Astrocyte of the hippocampus (primary cell): ENCODE results near the gene NDUFAF2.
"Not testable (repeated sequence)": the region's sequence is repeated elsewhere in the genome, so short reads cannot be mapped to it uniquely, and the experiment has no call there.

Source experiments
- DNase-seq: peaks from one replicate; pipeline ENCODE4 v3.0.0; 2011; ENCODE audit warnings: low read depth, low spot score

Gene NDUFAF2

DNA sequence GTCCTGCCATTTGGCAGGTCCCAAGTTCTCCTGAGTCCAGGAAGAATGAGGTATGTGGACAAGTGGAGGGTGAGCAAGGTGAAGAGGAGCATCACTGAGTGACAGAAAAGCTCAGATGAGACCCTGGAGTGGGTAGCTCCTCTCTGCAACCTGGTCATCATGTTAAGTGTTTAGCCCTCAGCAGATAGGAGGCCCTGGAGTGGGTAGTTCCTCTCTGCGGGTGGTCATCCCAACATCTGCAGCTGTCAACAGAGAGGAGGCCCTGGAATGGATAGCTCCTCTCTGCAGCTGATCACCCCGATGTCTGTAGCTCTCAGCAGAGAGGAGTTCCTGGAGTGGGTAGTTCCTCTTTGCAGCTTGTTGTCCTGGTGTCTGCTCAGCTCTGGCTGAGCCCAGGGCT, 48.4 kb downstream of the NDUFAF2 start:
- DNase-seq, result no peak

DNA sequence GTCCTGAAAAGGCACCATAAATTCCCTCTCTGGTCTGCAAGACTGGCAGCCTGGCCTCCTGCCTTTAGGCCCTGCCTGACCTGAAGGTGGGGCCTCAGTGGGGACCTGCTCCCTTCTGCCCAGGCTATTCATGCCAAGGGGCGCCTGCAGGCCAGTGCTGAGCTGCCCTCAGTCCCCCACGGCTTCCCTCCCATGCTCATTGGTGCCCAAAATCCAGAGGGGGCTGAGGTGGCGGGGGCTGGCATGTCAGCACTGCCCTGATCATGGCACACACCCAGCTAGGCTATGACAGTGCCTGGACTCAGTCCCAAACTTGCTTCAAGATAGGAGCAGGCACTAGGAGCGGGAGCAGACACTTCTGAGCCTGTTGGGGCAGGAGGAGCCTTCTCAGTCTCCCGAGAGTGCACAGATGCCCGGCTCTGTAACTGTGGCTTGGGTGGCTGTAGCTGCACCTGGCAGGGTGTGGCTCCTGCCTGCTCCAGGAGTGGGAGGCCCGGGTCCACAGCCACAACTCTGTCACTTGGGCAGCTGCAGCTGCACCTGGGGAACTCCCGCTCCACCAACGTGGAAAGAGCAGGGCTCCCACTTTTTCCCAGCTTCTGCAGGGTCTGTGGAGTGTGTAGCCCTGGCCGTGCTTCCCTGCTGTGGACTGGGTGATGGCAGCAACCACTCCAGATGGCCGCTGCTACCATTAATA, 49.0 kb downstream of the NDUFAF2 start:
- DNase-seq, result no peak

- no peak for DNase-seq
Measured at GRCh38 chr5:60996368-60996767, 51.4 kb downstream of the NDUFAF2 start.

DNA sequence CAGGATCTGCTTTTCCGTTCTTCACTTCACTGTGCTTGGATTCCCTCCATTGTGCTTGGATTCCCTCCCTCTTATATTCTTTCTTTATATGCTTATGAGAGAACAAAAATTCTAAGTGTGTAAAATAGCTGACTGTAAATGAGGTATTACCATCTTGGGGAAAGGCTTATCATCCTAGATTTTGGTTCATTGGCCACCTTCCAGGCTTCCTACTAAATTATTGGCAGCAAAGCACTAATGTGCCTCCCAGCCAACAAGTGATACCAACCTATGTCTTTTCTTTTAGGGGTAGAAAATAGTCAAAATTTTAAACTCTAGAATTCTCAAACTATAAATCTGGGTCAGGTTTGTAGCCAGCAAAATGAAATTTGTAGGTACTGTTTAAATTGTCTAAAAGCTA, 52.7 kb downstream of the NDUFAF2 start:
- no peak for DNase-seq

DNA sequence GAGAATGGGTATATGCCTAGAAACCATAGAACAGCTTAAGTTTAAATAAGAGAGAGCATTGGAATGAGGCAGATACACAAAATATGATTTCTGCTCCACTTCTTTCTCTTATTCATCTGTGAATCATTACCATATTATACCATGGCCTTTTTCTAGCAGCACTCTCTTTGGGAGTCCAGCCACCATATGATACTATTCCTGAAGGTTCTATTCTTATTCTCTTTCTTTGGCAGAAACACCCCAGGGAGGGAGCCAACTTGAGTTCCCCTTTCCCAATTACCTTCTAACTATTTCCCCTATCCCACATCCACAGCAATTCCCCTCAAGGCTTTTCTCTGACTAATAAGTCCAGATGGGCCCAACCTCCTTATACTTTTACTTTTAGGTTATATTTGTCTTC, 55.9 kb downstream of the NDUFAF2 start:
- DNase-seq, result no peak

- no peak for DNase-seq
Measured at GRCh38 chr5:61001647-61002046, 56.6 kb downstream of the NDUFAF2 start.

DNA sequence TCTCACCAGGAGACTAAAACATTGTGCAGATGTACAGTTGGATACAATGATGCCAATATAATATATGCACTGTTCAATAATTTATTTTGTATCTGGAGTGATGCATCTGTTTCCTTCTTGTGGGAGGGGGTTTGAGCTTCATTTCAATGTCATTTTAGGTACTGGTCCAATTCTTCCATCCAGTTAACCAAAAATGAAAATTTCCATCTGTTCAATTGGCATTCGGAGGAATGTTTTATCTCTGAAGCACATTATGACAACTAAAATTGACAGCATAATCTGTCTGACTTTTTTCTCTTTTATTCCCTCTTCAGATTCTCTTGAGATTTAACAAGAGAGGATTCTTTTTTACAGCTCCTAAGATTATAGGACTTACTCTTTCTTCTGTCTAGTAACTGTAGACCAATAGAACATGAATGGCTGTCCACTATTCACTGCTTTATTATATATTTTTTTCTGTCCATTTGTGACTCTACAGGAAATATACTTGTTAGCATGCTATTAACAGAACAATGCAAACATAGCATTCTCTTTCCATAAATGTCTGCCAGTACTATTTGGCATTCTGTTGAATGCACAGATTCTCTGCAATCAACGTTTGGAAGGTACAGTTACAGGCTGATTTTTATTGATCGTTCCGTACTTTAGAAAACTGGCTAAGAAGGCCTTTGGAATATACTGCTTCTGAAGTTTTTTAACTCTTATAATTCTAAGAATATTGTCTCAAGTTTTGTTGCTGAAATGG, 57.8 kb downstream of the NDUFAF2 start:
- DNase-seq, result no peak

DNA sequence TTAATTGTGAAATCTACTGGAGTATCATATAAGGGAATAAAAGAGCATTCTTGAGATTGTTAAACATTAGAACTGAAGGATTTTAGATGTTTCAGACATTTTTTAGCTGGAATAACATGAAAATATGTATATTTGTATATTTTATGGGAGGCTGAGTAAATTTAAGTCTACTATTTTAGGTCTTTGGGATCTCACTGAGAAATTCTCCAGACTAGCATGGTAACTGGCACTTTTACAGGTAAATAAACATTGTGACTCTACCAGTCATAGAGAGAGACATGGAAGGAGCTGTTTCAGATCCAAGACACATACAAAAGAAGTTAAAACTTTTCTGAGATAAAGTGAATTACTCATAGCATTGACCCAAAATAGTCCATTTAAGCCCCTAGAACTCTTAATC, 59.4 kb downstream of the NDUFAF2 start:
- DNase-seq, result peak; percentile 36

DNA sequence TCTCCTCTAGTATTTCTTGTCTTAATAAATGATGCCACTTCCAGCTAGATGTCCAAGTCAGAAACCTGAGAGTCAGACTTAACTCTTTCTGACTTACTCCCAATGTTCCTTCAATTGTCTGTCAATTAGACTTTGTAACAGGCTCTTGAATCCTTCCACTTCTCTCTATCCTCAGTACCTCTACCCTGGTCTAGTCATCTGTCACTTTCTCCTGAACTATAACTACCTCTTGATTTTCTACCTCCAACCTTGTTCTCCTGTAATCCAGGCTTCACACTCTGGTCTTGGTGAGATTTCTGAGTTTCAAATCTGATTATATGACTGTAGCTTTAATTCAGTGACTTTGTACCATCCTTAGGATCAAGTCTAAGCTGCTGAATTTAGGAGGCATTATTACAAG, 64.9 kb downstream of the NDUFAF2 start:
- DNase-seq, result no peak

- no peak for DNase-seq
Measured at GRCh38 chr5:61010467-61011454, 65.8 kb downstream of the NDUFAF2 start.

DNA sequence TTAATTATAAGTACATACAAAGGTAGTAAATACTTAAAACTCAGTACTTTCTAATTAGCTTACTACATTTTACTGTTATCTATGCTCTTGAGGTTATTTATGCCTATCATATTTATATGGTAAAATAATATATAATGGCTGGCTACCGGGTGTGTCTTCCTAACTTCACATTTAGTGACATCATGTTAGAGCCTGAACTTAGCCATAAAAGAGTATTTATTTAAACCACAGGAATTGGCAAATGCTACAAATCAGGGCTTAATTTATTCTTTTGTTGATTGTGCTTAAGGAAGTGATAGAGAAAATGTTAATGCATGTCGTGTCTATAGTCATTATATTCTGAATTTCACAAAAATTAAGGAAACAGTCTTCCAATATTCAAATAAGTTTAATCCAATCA, 73.1 kb downstream of the NDUFAF2 start:
- DNase-seq, result peak; percentile 12

DNA sequence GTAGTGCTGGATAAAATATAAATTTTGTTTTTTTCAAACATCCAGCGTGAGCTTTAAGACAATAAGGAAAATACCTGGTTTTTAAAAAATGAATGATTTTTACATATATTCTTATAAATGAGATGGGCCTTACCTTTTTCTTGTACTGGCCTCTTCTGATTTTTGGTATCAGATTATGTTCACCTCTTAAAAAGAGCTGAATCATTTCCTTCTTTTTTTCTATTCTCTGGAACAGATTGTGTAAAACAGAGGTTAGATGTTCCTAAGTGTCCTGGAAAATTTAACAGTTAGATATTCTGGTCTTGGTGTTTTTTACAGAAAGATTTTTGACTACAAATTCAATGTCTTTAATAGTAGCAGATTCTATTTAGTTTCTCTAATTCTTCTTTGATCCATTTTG, 74.6 kb downstream of the NDUFAF2 start:
- no peak for DNase-seq

GRCh38 chr5:61020415-61020814, 75.4 kb downstream of the NDUFAF2 start:
- DNase-seq, result no peak

- DNase-seq, result peak; percentile 13
Measured at GRCh38 chr5:61023131-61023530, 78.1 kb downstream of the NDUFAF2 start.

DNA sequence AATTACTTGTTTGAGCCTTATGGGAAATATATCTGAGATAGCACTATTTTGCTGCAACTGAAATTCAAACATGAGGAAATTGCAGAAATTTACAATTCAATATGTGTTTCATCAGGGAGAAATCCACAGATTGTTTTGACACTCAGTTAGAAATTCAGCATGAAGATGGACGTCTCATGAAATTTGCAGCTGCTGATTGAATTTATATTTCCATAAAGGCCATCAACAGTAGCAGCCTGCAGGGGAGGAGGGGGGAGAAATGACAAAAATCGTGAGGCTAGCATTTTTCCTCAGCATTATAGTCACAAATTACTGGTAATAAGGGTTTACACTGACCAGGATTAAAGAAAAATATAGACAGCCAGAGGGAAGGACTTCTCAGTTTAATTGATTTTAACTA, 81.0 kb downstream of the NDUFAF2 start:
- no peak for DNase-seq

- no peak for DNase-seq
Measured at GRCh38 chr5:61028382-61028781, 83.4 kb downstream of the NDUFAF2 start.

DNA sequence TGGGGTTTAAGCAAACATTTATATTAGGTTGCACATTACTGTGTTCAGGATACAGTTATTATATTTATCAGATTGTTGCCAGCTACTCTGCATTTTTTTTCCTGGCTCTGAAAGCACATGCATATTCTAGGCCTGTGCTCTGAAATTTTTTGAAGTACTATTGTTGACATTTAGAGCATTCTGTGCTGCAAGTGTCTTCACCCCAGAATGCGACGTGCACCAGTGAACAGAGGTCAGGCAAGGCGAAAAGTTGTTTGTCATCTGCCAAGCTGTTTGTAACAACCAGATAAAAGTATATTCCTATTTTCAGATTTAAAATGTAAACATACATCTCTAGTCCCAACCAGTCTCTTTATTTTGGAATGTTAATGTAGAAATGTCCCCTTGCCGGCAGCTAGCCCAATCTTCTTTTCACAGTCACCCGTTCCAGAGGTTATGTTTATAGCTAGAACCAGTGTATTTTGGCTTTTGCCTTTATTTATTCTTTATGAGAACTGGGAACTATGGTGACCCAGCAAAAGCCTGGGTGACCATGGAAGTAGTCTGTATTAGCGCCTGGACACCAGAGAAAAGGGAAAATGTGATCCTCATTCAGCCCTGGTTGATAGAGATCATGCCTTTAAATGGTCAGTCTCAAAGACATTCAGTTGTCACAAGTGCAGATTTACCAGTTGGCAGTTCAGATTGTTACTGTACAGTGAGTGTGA, 84.6 kb downstream of the NDUFAF2 start:
- no peak for DNase-seq

GRCh38 chr5:61030163-61030482, 85.1 kb downstream of the NDUFAF2 start:
- DNase-seq, result no peak

GRCh38 chr5:61031301-61031700, 86.3 kb downstream of the NDUFAF2 start:
- not testable (repeated sequence) for DNase-seq

DNA sequence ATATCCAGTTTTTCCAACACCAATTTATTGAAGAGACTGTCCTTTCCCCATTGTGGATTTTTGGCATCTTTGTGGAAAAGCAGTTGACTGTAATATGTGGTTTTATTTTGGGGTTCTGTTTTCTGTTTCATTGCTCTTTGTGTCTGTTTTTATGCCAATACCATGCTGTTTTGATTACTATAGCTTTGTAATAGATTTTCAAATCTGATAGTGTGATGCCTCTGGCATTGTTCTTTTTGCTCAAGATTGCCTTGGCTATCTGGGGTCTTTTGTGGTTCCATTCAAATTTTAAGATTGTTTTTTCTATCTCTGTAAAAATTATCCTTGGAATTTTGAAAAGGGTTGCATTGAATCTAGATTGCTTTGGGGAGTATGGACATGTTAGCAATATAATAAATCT, 99.5 kb downstream of the NDUFAF2 start:
- no peak for DNase-seq

GRCh38 chr5:61047346-61047745, 102.3 kb downstream of the NDUFAF2 start:
- DNase-seq, result no peak

DNA sequence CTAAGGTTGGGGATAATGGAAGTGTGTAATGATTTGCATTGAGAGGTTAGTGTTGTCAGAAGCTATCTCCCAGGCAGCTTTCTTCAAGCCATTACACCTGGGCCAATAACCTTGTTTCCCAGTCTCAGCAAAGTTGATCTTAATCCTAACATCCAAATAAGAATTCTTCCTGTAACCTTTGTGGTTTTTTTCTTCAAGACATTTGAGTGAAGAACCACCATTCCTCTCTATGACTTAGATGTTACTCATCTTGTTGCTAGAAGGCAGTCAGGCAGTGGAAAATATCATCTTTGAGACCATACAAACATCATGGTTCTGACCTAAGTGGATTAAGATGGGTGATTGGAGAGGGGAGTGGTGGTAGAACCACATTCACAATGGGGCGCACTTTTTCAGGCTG, 103.5 kb downstream of the NDUFAF2 start:
- peak; percentile 65 for DNase-seq
